Duodenal mucosa (tissue), 2 donors: ENCODE data around the gene APPL2.

ENCODE experiments used
- H3K27ac ChIP-seq: one replicate; pipeline ENCODE4 v1.7.0; 2013; ENCODE audit warnings: low read depth, low read length
- H3K27me3 ChIP-seq, 2 donors: one replicate each; pipeline ENCODE4 v1.7.0; 2013; ENCODE audit warnings: low read length in 2 of 2, control low read depth in 1 of 2; ENCODE audit not compliant: insufficient read depth in 2 of 2, control insufficient read depth in 1 of 2
- H3K36me3 ChIP-seq, 2 donors: one replicate each; pipeline ENCODE4 v1.7.0; 2013; ENCODE audit warnings: low read length in 2 of 2, control low read depth in 1 of 2; ENCODE audit not compliant: insufficient read depth in 2 of 2, control insufficient read depth in 1 of 2
- H3K4me1 ChIP-seq, 2 donors: one replicate each; pipeline ENCODE4 v1.7.0; 2013; ENCODE audit warnings: low read length in 2 of 2, control low read depth in 1 of 2; ENCODE audit not compliant: insufficient read depth in 2 of 2, control insufficient read depth in 1 of 2
- H3K4me3 ChIP-seq, 2 donors: one replicate each; pipeline ENCODE4 v1.7.0; 2013; ENCODE audit warnings: low read length in 2 of 2, low read depth in 1 of 2
- H3K9ac ChIP-seq, 2 donors: one replicate each; pipeline ENCODE4 v1.7.0; 2013; ENCODE audit warnings: low read length in 2 of 2, low read depth in 1 of 2
- H3K9me3 ChIP-seq, 2 donors: one replicate each; pipeline ENCODE4 v1.7.0; 2013; ENCODE audit warnings: low read length in 2 of 2, control low read depth in 1 of 2; ENCODE audit not compliant: control insufficient read depth in 1 of 2

Gene APPL2

GRCh38 chr12:105177208-105177607 lies 58.8 kb downstream of the APPL2 start:
- Histone ChIP-seq H3K9me3 (no peaks in the 10 kb centered on the region), H3K27me3 (no peaks in the 10 kb centered on the region), H3K27ac (no peak overlapping the region)

GRCh38 chr12:105175397-105175990 lies 60.5 kb downstream of the APPL2 start:
- H3K27me3 ChIP-seq = no peaks in the 10 kb centered on the region

More at GRCh38 chr12:105177208-105177607, 58.8 kb downstream of the APPL2 start:
- Histone ChIP-seq H3K36me3 (peaks cover 17 to 31% of the 10 kb centered on the region in 2 donors), H3K9ac (no peak overlapping the region), H3K4me1 (no peaks in the 10 kb centered on the region), H3K4me3 (no peak overlapping the region)

GRCh38 chr12:105171691-105172436 lies 64.1 kb downstream of the APPL2 start:
- H3K9me3 ChIP-seq = no peaks in the 10 kb centered on the region
- no peak overlapping the region for H3K9ac ChIP-seq
- peaks cover 17 to 51% of the 10 kb centered on the region in 2 donors for H3K36me3 ChIP-seq
- no peak overlapping the region for H3K27ac ChIP-seq
- no peaks in the 10 kb centered on the region for H3K27me3 ChIP-seq
- H3K4me1 ChIP-seq = no peaks in the 10 kb centered on the region
- H3K4me3 ChIP-seq = no peak overlapping the region

More at GRCh38 chr12:105175397-105175990, 60.5 kb downstream of the APPL2 start:
- Histone ChIP-seq H3K9ac (no peak overlapping the region), H3K9me3 (no peaks in the 10 kb centered on the region), H3K4me1 (no peaks in the 10 kb centered on the region), H3K36me3 (peaks cover 17 to 37% of the 10 kb centered on the region in 2 donors), H3K27ac (no peak overlapping the region), H3K4me3 (no peak overlapping the region)

GRCh38 chr12:105170139-105170538 lies 65.8 kb downstream of the APPL2 start:
- no peak overlapping the region for H3K4me3 ChIP-seq
- no peaks in the 10 kb centered on the region for H3K4me1 ChIP-seq
- H3K27me3 ChIP-seq = no peaks in the 10 kb centered on the region
- no peak overlapping the region for H3K27ac ChIP-seq
- H3K9ac ChIP-seq = no peak overlapping the region
- no peaks in the 10 kb centered on the region for H3K9me3 ChIP-seq
- peaks cover 7 to 51% of the 10 kb centered on the region in 2 donors for H3K36me3 ChIP-seq

- Histone ChIP-seq H3K4me3 (no peak overlapping the region), H3K4me1 (no peaks in the 10 kb centered on the region), H3K9me3 (no peaks in the 10 kb centered on the region), H3K27me3 (no peaks in the 10 kb centered on the region), H3K9ac (no peak overlapping the region), H3K27ac (no peak overlapping the region), H3K36me3 (peaks cover 22 to 52% of the 10 kb centered on the region in 2 donors)
Measured at GRCh38 chr12:105168006-105168405, 68.0 kb downstream of the APPL2 start.

- H3K27ac ChIP-seq = no peak overlapping the region
- no peaks in the 10 kb centered on the region for H3K9me3 ChIP-seq
- H3K4me3 ChIP-seq = no peak overlapping the region
- H3K9ac ChIP-seq = no peak overlapping the region
- H3K36me3 ChIP-seq = peaks cover 22 to 58% of the 10 kb centered on the region in 2 donors
- H3K27me3 ChIP-seq = no peaks in the 10 kb centered on the region
- no peaks in the 10 kb centered on the region for H3K4me1 ChIP-seq
Measured at GRCh38 chr12:105167346-105167745, 68.6 kb downstream of the APPL2 start.

GRCh38 chr12:105166736-105167135 lies 69.2 kb downstream of the APPL2 start:
- H3K27ac ChIP-seq = no peak overlapping the region
- H3K9me3 ChIP-seq = no peaks in the 10 kb centered on the region
- no peaks in the 10 kb centered on the region for H3K27me3 ChIP-seq
- no peaks in the 10 kb centered on the region for H3K4me1 ChIP-seq
- no peak overlapping the region for H3K9ac ChIP-seq
- no peak overlapping the region for H3K4me3 ChIP-seq
- H3K36me3 ChIP-seq = peaks cover 22 to 64% of the 10 kb centered on the region in 2 donors

- no peak overlapping the region for H3K9ac ChIP-seq
- no peaks in the 10 kb centered on the region for H3K27me3 ChIP-seq
- no peaks in the 10 kb centered on the region for H3K9me3 ChIP-seq
- no peak overlapping the region for H3K4me3 ChIP-seq
- H3K4me1 ChIP-seq = no peaks in the 10 kb centered on the region
- H3K36me3 ChIP-seq = peaks cover 24 to 60% of the 10 kb centered on the region in 2 donors
- no peak overlapping the region for H3K27ac ChIP-seq
Measured at GRCh38 chr12:105164068-105164467, 71.9 kb downstream of the APPL2 start.

GRCh38 chr12:105162174-105162573 lies 73.8 kb downstream of the APPL2 start:
- Histone ChIP-seq H3K9ac (no peak overlapping the region), H3K4me1 (no peaks in the 10 kb centered on the region), H3K27ac (no peak overlapping the region), H3K27me3 (no peaks in the 10 kb centered on the region), H3K4me3 (no peak overlapping the region), H3K9me3 (no peaks in the 10 kb centered on the region), H3K36me3 (peaks cover 31 to 67% of the 10 kb centered on the region in 2 donors)

- H3K27me3 ChIP-seq = no peaks in the 10 kb centered on the region
- H3K4me1 ChIP-seq = no peaks in the 10 kb centered on the region
- no peaks in the 10 kb centered on the region for H3K9me3 ChIP-seq
- no peak overlapping the region for H3K9ac ChIP-seq
- H3K27ac ChIP-seq = no peak overlapping the region
- peaks cover 25 to 57% of the 10 kb centered on the region in 2 donors for H3K36me3 ChIP-seq
- H3K4me3 ChIP-seq = no peak overlapping the region
Measured at GRCh38 chr12:105158876-105159275, 77.1 kb downstream of the APPL2 start.
